Dermis lymphatic vessel endothelial cell (primary cell): ENCODE data around the gene SETD1A. TPM values are rescaled to one million over a fixed set of nuclear protein-coding genes. Genes with fewer than 3 reads are reported as not detected.

Experiments
- total RNA-seq: library from RNA; depleted of rRNA; stranded (reverse); fragments of >200 nt; gene quantifications from 2 replicates; pipeline ENCODE4 v1.2.1, GENCODE V29; 2014

SETD1A gene
- total RNA-seq: 1.9 and 2.1 TPM in 2 replicates

GRCh38 chr16:30957456-30958174 is at the start of gene SETD1A:
TSS of gene SETD1A (plus strand) at chr16:30957754. CDS start at chr16:30958732, 978 bp downstream.

GRCh38 chr16:30923554-30924075 is 33.9 kb upstream of the SETD1A start, which contains the start of gene FBXL19:
TSS of gene FBXL19 (plus strand) at chr16:30923572. CDS start at chr16:30925755, 2,183 bp downstream.

DNA sequence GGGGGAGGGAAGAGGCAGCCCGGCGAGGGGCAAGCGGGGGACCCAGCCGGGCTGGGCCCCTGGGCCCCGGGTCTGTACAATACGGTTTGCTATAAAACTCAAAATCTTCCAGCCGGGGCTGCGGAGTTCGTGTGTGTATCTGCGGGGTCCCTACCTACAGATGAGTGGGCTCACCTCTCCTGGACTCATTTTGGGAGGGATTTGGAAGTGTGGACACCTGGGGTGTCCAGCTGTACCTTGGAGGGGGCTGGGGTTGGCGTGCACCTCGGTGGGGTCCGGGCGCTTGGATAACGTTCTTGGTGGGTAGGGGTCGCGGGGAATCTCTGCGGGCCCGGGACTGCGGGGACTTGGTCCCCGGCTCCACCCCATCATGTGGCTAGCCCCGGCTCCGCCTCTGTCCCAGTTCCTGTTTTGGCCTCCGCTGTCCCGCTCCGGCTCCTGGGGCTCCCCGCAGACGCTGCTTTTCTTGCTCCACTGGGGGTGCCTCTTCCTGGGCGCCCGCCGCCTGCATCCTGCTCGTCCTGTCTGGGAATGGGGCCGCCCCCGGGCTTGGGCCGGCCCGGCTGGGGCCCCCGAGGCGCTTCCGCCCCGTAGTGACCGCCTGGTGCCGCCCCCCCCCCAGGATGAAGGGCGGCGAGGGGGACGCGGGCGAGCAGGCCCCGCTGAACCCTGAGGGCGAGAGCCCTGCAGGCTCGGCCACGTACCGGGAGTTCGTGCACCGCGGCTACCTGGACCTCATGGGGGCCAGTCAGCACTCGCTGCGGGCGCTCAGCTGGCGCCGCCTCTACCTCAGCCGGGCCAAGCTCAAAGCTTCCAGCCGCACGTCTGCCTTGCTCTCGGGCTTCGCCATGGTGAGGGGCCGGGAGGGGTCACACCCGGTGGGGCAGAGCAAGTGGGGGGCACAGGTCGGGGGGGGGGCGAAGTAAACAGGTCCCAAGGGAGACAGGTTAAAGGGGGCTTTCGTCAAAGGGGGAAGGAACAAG is 8.6 kb upstream of the SETD1A start, which contains the start of gene ORAI3:
Gene ORAI3, plus strand, starts transcription at position 402 of the 983 bp plus-strand sequence. Its CDS starts 222 bp downstream, at position 624.

GRCh38 chr16:30984669-30985400 is 27.3 kb downstream of the SETD1A start, which contains the start of gene HSD3B7:
TSS of gene HSD3B7 (plus strand) at chr16:30985207. CDS start at chr16:30985659, 452 bp downstream.

GRCh38 chr16:31010585-31011325 is 53.2 kb downstream of the SETD1A start, which contains the start of gene STX1B:
TSS of gene STX1B (minus strand) at chr16:31010638. CDS start at chr16:31010396, 242 bp downstream.

DNA sequence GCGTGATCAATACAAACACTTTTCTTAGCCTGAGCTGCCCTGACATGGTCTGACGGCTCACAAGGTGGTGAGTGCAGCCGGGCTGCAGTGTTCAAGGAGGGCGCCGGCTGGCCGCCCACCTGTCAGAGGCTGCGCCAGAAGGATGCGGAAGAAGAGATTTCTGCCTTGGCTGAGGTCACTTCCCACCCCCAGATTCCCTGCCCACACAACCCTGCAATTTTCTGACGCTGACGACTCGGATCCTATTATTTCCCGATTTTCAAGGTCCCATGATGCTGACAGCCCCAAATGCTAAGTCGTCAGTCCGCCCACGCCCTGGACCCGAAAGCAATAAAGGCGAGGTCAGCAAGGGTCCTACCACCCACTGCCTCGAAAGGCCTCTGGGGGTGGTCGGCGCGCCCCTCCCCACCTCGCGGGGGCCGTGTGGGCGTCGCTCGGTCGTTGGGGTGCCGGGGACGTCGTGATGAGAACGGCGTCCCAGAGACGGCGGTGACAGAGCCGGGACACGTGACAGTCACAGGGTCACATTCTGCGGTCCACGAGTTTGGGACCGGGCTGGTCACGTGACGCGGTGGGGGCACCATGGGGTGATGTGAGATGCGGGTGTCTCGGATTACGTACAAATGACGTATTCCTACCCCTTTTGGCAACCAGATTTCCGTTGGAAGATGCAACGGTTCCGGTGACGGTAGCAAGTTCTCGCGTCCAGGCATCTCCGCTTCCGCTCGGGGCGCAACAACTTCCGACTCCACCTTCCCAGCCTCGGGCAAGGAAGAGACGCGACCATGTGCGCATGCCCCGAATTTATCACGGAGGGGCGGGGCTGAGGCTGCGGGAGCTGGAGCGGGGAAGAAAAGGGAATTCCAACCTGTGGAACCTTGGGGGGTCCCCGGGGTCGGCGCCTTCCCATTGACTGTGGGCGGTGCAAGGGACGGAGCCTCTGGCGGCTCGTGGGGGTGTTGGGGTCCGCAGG is 75.5 kb downstream of the SETD1A start, which contains the start of gene STX4:
Gene STX4, plus strand, starts transcription at position 823 of the 973 bp plus-strand sequence. CDS start 248 bp downstream, outside the sequence.

Other genes starting within 250 kb of the SETD1A start
- gene PHKG2, start 209.3 kb upstream of the SETD1A start, total RNA-seq: 12.3 and 17.4 TPM in 2 replicates
- gene CFAP119, start 195.7 kb upstream of the SETD1A start, total RNA-seq: 0.54 and 1.1 TPM in 2 replicates
- gene RNF40, start 195.4 kb upstream of the SETD1A start, total RNA-seq: 34.4 and 52.9 TPM in 2 replicates
- 5.2 and 6.4 TPM in 2 replicates for gene ZNF629, start 170.5 kb upstream of the SETD1A start, total RNA-seq
- gene BCL7C, start 63.7 kb upstream of the SETD1A start, total RNA-seq: 56.3 and 76.8 TPM in 2 replicates
- gene CTF1, start 61.1 kb upstream of the SETD1A start, total RNA-seq: 0.09 and 0.33 TPM in 2 replicates
- gene FBXL19, start 34.2 kb upstream of the SETD1A start, total RNA-seq: 10.7 and 16.6 TPM in 2 replicates
- 30.0 and 32.7 TPM in 2 replicates for gene ORAI3, start 8.7 kb upstream of the SETD1A start, total RNA-seq
- 20.3 and 28.2 TPM in 2 replicates for gene HSD3B7, start 27.5 kb downstream of the SETD1A start, total RNA-seq
- gene STX1B, start 52.9 kb downstream of the SETD1A start, total RNA-seq: 0.34 and 0.76 TPM in 2 replicates
- 19.9 and 22.8 TPM in 2 replicates for gene STX4, start 75.8 kb downstream of the SETD1A start, total RNA-seq
- gene ZNF668, start 116.5 kb downstream of the SETD1A start, total RNA-seq: 4.9 and 5.2 TPM in 2 replicates
- 11.3 and 11.7 TPM in 2 replicates for gene ZNF646, start 116.7 kb downstream of the SETD1A start, total RNA-seq
- gene PRSS53, start 131.2 kb downstream of the SETD1A start, total RNA-seq: 0.33 and 0.43 TPM in 2 replicates
- gene VKORC1, start 137.0 kb downstream of the SETD1A start, total RNA-seq: 55.5 and 61.9 TPM in 2 replicates
- gene BCKDK, start 150.6 kb downstream of the SETD1A start, total RNA-seq: 9.2 and 9.5 TPM in 2 replicates
- 42.3 and 42.9 TPM in 2 replicates for gene KAT8, start 159.9 kb downstream of the SETD1A start, total RNA-seq
- not detected in 2 replicates for gene PRSS8, start 178.0 kb downstream of the SETD1A start, total RNA-seq
- gene PRSS36, start 192.3 kb downstream of the SETD1A start, total RNA-seq: 0.26 and 0.87 TPM in 2 replicates
- gene FUS, start 222.4 kb downstream of the SETD1A start, total RNA-seq: 32.1 and 33.1 TPM in 2 replicates
- gene PYCARD, start 245.0 kb downstream of the SETD1A start, total RNA-seq: 66.0 and 80.8 TPM in 2 replicates